HepG2 (cell line): ENCODE measurements around the gene SBK2. TPM values are rescaled to one million over a fixed set of nuclear protein-coding genes. Genes with fewer than 3 reads are reported as not detected.

Experiments
- BRCA1 ChIP-seq: sonication (generic); formaldehyde crosslinking; IDR thresholded peaks from 2 replicates; pipeline ENCODE4 v1.4.0; 2020; ENCODE audit warnings: missing genetic modification reagents
- FOXA3 ChIP-seq: IDR thresholded peaks from 2 replicates; pipeline ENCODE4 v1.6.1; 2016; ENCODE audit warnings: missing genetic modification reagents, missing compliant biosample characterization
- LCORL ChIP-seq, 2 experiments: fragments of 450-650 bp in 1 of 2; sonication (generic) in 1 of 2; formaldehyde crosslinking in 1 of 2; IDR thresholded peaks; 2 replicates each; pipeline versions ENCODE4 v1.5.0 to v1.6.1; 2017 to 2020; ENCODE audit warnings: antibody characterized with exemption in 1 of 2, missing genetic modification reagents in 1 of 2
- MAFF ChIP-seq: IDR thresholded peaks from 2 replicates; pipeline ENCODE4 v1.6.1; 2011; ENCODE audit warnings: low read depth, low read length, improper control_type of control experiment
- NCOA1 ChIP-seq: sonication (generic); formaldehyde crosslinking; IDR thresholded peaks from 2 replicates; pipeline ENCODE4 v1.9.0; 2021; ENCODE audit warnings: missing genetic modification reagents
- PAX8 ChIP-seq: sonication (generic); formaldehyde crosslinking; IDR thresholded peaks from 2 replicates; pipeline ENCODE4 v1.8.0; 2022; ENCODE audit warnings: mild to moderate bottlenecking, missing genetic modification reagents, borderline replicate concordance
- PBX2 ChIP-seq: IDR thresholded peaks from 2 replicates; pipeline ENCODE4 v1.6.1; 2016; ENCODE audit warnings: control low read depth
- SOX13 ChIP-seq, 3 experiments: fragments of 450-650 bp in 1 of 3; sonication (generic) in 1 of 3; formaldehyde crosslinking in 1 of 3; IDR thresholded peaks in 2 of 3; conservative IDR thresholded peaks in 1 of 3; 2 replicates each; pipeline versions ENCODE4 v1.5.0 to v1.6.1; 2016 to 2020; ENCODE audit warnings: antibody characterized with exemption in 1 of 3, mild to moderate bottlenecking in 1 of 3, missing compliant biosample characterization in 1 of 3, missing genetic modification reagents in 1 of 3, moderate library complexity in 1 of 3
- SOX5 ChIP-seq: IDR thresholded peaks from 2 replicates; pipeline ENCODE4 v1.6.1; 2016; ENCODE audit warnings: borderline replicate concordance
- TBX3 ChIP-seq: fragments of 450-650 bp; IDR thresholded peaks from 2 replicates; pipeline ENCODE4 v1.6.1; 2017; ENCODE audit warnings: antibody characterized with exemption, mild to moderate bottlenecking, inconsistent platforms, borderline replicate concordance
- TEAD3 ChIP-seq: optimal IDR thresholded peaks from 2 replicates; pipeline ENCODE3; 2016; ENCODE audit warnings: borderline replicate concordance
- ZNF12 ChIP-seq: sonication (generic); formaldehyde crosslinking; IDR thresholded peaks from 2 replicates; pipeline ENCODE4 v1.5.0; 2020; ENCODE audit warnings: missing genetic modification reagents
- ZNF3 ChIP-seq: IDR thresholded peaks from 2 replicates; pipeline ENCODE4 v1.7.0; 2017; ENCODE audit warnings: inconsistent platforms
- ZNF30 ChIP-seq: sonication (generic); formaldehyde crosslinking; IDR thresholded peaks from 2 replicates; pipeline ENCODE4 v1.5.0; 2020; ENCODE audit warnings: mild to moderate bottlenecking, missing genetic modification reagents
- ZNF333 ChIP-seq: sonication (generic); formaldehyde crosslinking; IDR thresholded peaks from 2 replicates; pipeline ENCODE4 v1.4.0; 2020; ENCODE audit warnings: mild to moderate bottlenecking, missing genetic modification reagents, borderline replicate concordance
- ZNF644 ChIP-seq: IDR thresholded peaks from 2 replicates; pipeline ENCODE4 v1.6.1; 2016; ENCODE audit warnings: low read depth
- ZSCAN29 ChIP-seq: sonication (generic); formaldehyde crosslinking; conservative IDR thresholded peaks from 2 replicates; pipeline ENCODE4 v1.4.0; 2020; ENCODE audit warnings: mild to moderate bottlenecking, missing genetic modification reagents
- polyA plus RNA-seq, 8 experiments: library from polyadenylated mRNA; depleted of rRNA in 3 of 8; stranded (reverse) in 7 of 8; unstranded in 1 of 8; fragments of >200 nt; fragmentation: Illumina TruSeq in 4 of 8; extraction: Trizol in 4 of 8; gene quantifications; 2 replicates each; pipeline versions ENCODE4 v1.2.1 to v1.2.3, GENCODE V29; 2011 to 2016; ENCODE audit warnings: low read depth in 4 of 8, missing spikeins in 1 of 8, mixed read lengths in 1 of 8; ENCODE audit not compliant: insufficient read depth in 1 of 8
- total RNA-seq, 5 experiments: library from RNA; depleted of rRNA; stranded (reverse); fragments of >200 nt; fragmentation: Illumina TruSeq; extraction: Trizol; gene quantifications; 2 replicates each; pipeline ENCODE4 v1.2.3, GENCODE V29; 2016; ENCODE audit warnings: low read depth in 1 of 5
- TF ChIP-seq, protein P1 (sequence below): sonication (generic); IDR thresholded peaks from 2 replicates; pipeline ENCODE4 v1.6.1; 2016; ENCODE audit warnings: low read depth, borderline replicate concordance
- TF ChIP-seq, protein P2 (sequence below): IDR thresholded peaks from 2 replicates; pipeline ENCODE4 v1.6.1; 2016; ENCODE audit warnings: low read depth, missing genetic modification reagents, missing compliant biosample characterization
- TF ChIP-seq, protein P3 (sequence below): IDR thresholded peaks from 2 replicates; pipeline ENCODE4 v1.6.1; 2012; ENCODE audit warnings: low read depth, low read length, improper control_type of control experiment
- TF ChIP-seq, protein P4 (sequence below): sonication (generic); formaldehyde crosslinking; IDR thresholded peaks from 2 replicates; pipeline ENCODE4 v1.8.1; 2023; ENCODE audit warnings: mild to moderate bottlenecking, missing genetic modification reagents, borderline replicate concordance

Gene SBK2
- total and polyA plus RNA-seq, 2 of the 13 experiments (the other 11 are each of a cell fraction or from before 2014, with no cell fraction given): 0.24 TPM; not detected in 1

GRCh38 chr19:55581823-55582223, 44.9 kb upstream of the SBK2 start (continued):
- TF ChIP-seq, protein P1, sequence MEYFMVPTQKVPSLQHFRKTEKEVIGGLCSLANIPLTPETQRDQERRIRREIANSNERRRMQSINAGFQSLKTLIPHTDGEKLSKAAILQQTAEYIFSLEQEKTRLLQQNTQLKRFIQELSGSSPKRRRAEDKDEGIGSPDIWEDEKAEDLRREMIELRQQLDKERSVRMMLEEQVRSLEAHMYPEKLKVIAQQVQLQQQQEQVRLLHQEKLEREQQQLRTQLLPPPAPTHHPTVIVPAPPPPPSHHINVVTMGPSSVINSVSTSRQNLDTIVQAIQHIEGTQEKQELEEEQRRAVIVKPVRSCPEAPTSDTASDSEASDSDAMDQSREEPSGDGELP: peak; percentile 82
- 0 out of 2 replicates have a peak, but pooled peaks have one; percentile 5 for TF ChIP-seq FOXA3 (CRISPR knock-in tag)
- TF ChIP-seq, protein P2, sequence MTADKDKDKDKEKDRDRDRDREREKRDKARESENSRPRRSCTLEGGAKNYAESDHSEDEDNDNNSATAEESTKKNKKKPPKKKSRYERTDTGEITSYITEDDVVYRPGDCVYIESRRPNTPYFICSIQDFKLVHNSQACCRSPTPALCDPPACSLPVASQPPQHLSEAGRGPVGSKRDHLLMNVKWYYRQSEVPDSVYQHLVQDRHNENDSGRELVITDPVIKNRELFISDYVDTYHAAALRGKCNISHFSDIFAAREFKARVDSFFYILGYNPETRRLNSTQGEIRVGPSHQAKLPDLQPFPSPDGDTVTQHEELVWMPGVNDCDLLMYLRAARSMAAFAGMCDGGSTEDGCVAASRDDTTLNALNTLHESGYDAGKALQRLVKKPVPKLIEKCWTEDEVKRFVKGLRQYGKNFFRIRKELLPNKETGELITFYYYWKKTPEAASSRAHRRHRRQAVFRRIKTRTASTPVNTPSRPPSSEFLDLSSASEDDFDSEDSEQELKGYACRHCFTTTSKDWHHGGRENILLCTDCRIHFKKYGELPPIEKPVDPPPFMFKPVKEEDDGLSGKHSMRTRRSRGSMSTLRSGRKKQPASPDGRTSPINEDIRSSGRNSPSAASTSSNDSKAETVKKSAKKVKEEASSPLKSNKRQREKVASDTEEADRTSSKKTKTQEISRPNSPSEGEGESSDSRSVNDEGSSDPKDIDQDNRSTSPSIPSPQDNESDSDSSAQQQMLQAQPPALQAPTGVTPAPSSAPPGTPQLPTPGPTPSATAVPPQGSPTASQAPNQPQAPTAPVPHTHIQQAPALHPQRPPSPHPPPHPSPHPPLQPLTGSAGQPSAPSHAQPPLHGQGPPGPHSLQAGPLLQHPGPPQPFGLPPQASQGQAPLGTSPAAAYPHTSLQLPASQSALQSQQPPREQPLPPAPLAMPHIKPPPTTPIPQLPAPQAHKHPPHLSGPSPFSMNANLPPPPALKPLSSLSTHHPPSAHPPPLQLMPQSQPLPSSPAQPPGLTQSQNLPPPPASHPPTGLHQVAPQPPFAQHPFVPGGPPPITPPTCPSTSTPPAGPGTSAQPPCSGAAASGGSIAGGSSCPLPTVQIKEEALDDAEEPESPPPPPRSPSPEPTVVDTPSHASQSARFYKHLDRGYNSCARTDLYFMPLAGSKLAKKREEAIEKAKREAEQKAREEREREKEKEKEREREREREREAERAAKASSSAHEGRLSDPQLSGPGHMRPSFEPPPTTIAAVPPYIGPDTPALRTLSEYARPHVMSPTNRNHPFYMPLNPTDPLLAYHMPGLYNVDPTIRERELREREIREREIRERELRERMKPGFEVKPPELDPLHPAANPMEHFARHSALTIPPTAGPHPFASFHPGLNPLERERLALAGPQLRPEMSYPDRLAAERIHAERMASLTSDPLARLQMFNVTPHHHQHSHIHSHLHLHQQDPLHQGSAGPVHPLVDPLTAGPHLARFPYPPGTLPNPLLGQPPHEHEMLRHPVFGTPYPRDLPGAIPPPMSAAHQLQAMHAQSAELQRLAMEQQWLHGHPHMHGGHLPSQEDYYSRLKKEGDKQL (CRISPR knock-in tag): no peak
- TF ChIP-seq PBX2 (CRISPR knock-in tag): 0 out of 2 replicates have a peak, but pooled peaks have one; percentile 11
- TF ChIP-seq TBX3: peak; percentile 55; the same call in 1 of the 2 replicates
- 0 out of 2 replicates have a peak, but pooled peaks have one; percentile 11 for TF ChIP-seq ZNF644
- TF ChIP-seq SOX5: peak; percentile 45; the same call in 1 of the 2 replicates
- no peak for TF ChIP-seq BRCA1 (CRISPR knock-in tag)
- 0 out of 2 replicates have a peak, but pooled peaks have one; percentile 37 for TF ChIP-seq ZNF30 (CRISPR knock-in tag)
- no peak for TF ChIP-seq ZNF333 (CRISPR knock-in tag)
- no peak for TF ChIP-seq NCOA1
- no peak for TF ChIP-seq ZNF3
- no peak for TF ChIP-seq SOX13 (IDR thresholded peaks at IDR 0.05)
- peak in 1 of 2 experiments; percentile 52; a peak in 1 of 4 replicates for TF ChIP-seq SOX13 (CRISPR knock-in tag; conservative IDR thresholded peaks at IDR 0.05 in 1 of 2, IDR thresholded peaks at IDR 0.05 in 1 of 2)
- TF ChIP-seq TEAD3: peak; percentile 78
- TF ChIP-seq ZNF12: no peak
- 0 out of 2 replicates have a peak, but pooled peaks have one; percentile 5 for TF ChIP-seq MAFF
- TF ChIP-seq ZSCAN29 (CRISPR knock-in tag): no peak
- TF ChIP-seq LCORL (IDR thresholded peaks at IDR 0.05): no peak
- peak; percentile 54; the same call in 1 of the 2 replicates for TF ChIP-seq LCORL (CRISPR knock-in tag; IDR thresholded peaks at IDR 0.05)
- TF ChIP-seq, protein P3, sequence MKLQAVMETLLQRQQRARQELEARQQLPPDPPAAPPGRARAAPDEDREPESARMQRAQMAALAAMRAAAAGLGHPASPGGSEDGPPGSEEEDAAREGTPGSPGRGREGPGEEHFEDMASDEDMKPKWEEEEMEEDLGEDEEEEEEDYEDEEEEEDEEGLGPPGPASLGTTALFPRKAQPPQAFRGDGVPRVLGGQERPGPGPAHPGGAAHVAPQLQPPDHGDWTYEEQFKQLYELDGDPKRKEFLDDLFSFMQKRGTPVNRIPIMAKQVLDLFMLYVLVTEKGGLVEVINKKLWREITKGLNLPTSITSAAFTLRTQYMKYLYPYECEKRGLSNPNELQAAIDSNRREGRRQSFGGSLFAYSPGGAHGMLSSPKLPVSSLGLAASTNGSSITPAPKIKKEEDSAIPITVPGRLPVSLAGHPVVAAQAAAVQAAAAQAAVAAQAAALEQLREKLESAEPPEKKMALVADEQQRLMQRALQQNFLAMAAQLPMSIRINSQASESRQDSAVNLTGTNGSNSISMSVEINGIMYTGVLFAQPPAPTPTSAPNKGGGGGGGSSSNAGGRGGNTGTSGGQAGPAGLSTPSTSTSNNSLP: peak; percentile 93
- no peak for TF ChIP-seq PAX8 (CRISPR knock-in tag)
- TF ChIP-seq, protein P4, sequence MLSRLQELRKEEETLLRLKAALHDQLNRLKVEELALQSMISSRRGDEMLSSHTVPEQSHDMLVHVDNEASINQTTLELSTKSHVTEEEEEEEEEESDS (CRISPR knock-in tag): no peak
